Activated CD8-positive, alpha-beta T cell treated with anti-CD3 and anti-CD28 coated beads, Interleukin-2, amount 10 ng/mL, durations not matched to agents 7 days and 5 days (primary cell): Measurements from ENCODE around the gene CACNA1C. TPM values are rescaled to one million over a fixed set of nuclear protein-coding genes. Genes with fewer than 3 reads are reported as not detected.

Experiments used
- ATAC-seq: fragments of 150-1000 bp; cut with Tn5 transposase; one replicate; pipeline ENCODE4 v1.10.0; 2021; ENCODE audit warnings: moderate library complexity
- CTCF ChIA-PET: fragments of 350-600 bp; sonication (Branson Sonifier 250); formaldehyde crosslinking; loops from one replicate; lab custom pipeline; 2021; ENCODE audit warnings: antibody characterized with exemption; lab: Charles Lee
- POLR2A ChIA-PET: fragments of 350-600 bp; sonication (Branson Sonifier 250); formaldehyde crosslinking; loops from one replicate; lab custom pipeline; 2021; ENCODE audit warnings: antibody characterized with exemption; lab: Charles Lee
- DNase-seq: peaks from one replicate; pipeline ENCODE4 v3.0.0-alpha.2; 2020
- H3K27ac Mint-ChIP-seq: one replicate; pipeline ENCODE4 v1.8.0; 2021; ENCODE audit warnings: mild to moderate bottlenecking, mixed read lengths
- H3K27me3 Mint-ChIP-seq: one replicate; pipeline ENCODE4 v1.8.0; 2021; ENCODE audit warnings: low read depth, mixed read lengths
- H3K36me3 Mint-ChIP-seq: one replicate; pipeline ENCODE4 v1.8.0; 2021; ENCODE audit warnings: low read depth, mixed read lengths
- H3K4me1 Mint-ChIP-seq: one replicate; pipeline ENCODE4 v1.8.0; 2021; ENCODE audit warnings: low read depth, mixed read lengths
- H3K4me3 Mint-ChIP-seq: one replicate; pipeline ENCODE4 v1.8.0; 2021; ENCODE audit warnings: mild to moderate bottlenecking, mixed read lengths
- H3K9me3 Mint-ChIP-seq: one replicate; pipeline ENCODE4 v1.8.0; 2022; ENCODE audit warnings: mixed read lengths; ENCODE audit not compliant: insufficient read depth
- total RNA-seq, 2 experiments: library from RNA; stranded (reverse); gene quantifications; one replicate each; pipeline ENCODE4 v1.2.3, GENCODE V29; 2021

The CACNA1C gene
- total RNA-seq, 2 experiments from 2014 or later, result 0.08 TPM

DNA sequence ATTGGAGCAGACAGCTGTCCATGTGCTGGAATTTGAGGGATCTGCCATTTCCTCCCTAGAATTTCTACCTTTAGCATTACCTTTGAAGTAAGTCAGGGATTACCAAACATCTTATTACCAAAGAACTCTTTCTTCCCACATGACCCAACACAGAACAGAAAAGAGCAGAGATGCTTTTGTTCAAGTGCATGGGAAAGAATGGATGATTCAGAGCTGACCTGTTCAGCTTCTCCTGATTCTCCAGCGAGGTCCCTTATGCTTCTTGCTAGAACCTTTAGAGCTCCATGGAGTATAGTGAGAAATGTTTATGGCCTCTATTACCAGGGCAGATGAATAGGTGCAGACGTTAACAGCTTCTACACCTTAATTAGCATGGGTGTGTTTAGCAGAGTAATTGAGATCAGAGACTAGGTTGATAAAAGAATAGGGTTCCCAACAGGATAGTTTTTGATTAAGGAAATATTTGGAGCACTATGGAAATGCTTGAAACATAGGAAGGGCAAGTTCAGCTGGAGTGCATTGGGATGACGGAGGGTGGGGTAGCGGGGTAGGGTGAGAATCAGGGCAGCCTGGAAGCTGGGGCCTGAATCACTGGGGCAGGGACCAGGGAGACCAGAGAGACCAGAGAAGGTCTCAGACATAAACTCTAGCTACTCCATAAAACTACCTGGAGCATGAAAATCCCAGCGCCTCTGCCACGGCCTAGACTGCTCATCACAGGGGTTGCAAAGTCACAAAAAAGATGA lies 223.7 kb downstream of the CACNA1C start:
- Mint-ChIP-seq H3K9me3 (no peaks in the 10 kb centered on the region), H3K27me3 (peaks cover 2% of the 10 kb centered on the region), H3K27ac (no peak overlapping the region), H3K4me1 (no peaks in the 10 kb centered on the region), H3K36me3 (no peaks in the 10 kb centered on the region), H3K4me3 (no peak overlapping the region)
- ChIA-PET CTCF (interaction anchor here (0.8 to 0.9 kb wide), 2 partner anchors 9 to 306 kb away, joined by 3 read pairs; no protein-coding TSS in a partner anchor), POLR2A (no interaction called here)
- no peak for ATAC-seq
- DNase-seq, result no peak

- ATAC-seq, result no peak
- POLR2A ChIA-PET, result no interaction called here
These were observed 224.8 kb downstream of the CACNA1C start for GRCh38 chr12:2277492-2278155.

DNA sequence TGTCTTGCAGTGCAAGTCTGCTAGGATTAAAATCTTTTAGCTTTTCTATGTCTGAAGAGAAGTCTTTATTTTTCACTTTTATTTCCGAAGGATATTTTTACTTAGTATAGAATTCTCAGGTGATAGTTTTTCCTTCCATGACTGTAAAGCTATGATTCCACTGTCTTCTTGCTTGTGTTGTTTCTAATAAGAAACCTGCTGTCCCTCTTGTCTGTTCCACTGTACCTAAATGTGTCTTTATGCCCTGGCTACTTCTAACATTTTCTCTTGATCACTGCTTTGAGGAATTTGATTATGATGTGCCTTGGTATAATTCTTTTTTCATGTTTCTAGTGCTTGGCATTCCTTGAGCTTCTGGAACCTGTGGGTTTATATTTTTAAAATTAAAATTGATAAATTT lies 228.7 kb downstream of the CACNA1C start:
- H3K9me3 Mint-ChIP-seq, result no peaks in the 10 kb centered on the region
- ATAC-seq (no peak), DNase-seq (no peak)
- H3K4me3 Mint-ChIP-seq, result no peak overlapping the region
- H3K4me1 Mint-ChIP-seq, result peaks cover 7% of the 10 kb centered on the region
- H3K36me3 Mint-ChIP-seq, result no peaks in the 10 kb centered on the region
- H3K27me3 Mint-ChIP-seq, result peaks cover 9% of the 10 kb centered on the region
- CTCF ChIA-PET, result no interaction called here
- POLR2A ChIA-PET, result no interaction called here
- H3K27ac Mint-ChIP-seq, result no peak overlapping the region

More at GRCh38 chr12:2277492-2278155, 224.8 kb downstream of the CACNA1C start:
- H3K9me3 Mint-ChIP-seq, result no peaks in the 10 kb centered on the region
- CTCF ChIA-PET, result no interaction called here
- H3K27ac Mint-ChIP-seq, result no peak overlapping the region
- H3K36me3 Mint-ChIP-seq, result no peaks in the 10 kb centered on the region
- H3K27me3 Mint-ChIP-seq, result peaks cover 2% of the 10 kb centered on the region
- H3K4me3 Mint-ChIP-seq, result no peak overlapping the region
- DNase-seq, result no peak
- H3K4me1 Mint-ChIP-seq, result no peaks in the 10 kb centered on the region

GRCh38 chr12:2282318-2282717 lies 229.5 kb downstream of the CACNA1C start:
- H3K4me3 Mint-ChIP-seq, result no peak overlapping the region
- H3K9me3 Mint-ChIP-seq, result no peaks in the 10 kb centered on the region
- CTCF ChIA-PET, result no interaction called here
- DNase-seq, result no peak
- peaks cover 9% of the 10 kb centered on the region for H3K27me3 Mint-ChIP-seq
- H3K27ac Mint-ChIP-seq, result no peak overlapping the region
- no peak for ATAC-seq
- no peaks in the 10 kb centered on the region for H3K36me3 Mint-ChIP-seq
- H3K4me1 Mint-ChIP-seq, result peaks cover 7% of the 10 kb centered on the region
- POLR2A ChIA-PET, result no interaction called here

- POLR2A ChIA-PET, result no interaction called here
- no peak overlapping the region for H3K4me3 Mint-ChIP-seq
- CTCF ChIA-PET, result interaction anchor here (1.3 to 2.2 kb wide), 2 partner anchors 9 to 226 kb away, joined by 3 to 7 read pairs; no protein-coding TSS in a partner anchor
These were observed 230.7 kb downstream of the CACNA1C start for GRCh38 chr12:2283480-2283879.

DNA sequence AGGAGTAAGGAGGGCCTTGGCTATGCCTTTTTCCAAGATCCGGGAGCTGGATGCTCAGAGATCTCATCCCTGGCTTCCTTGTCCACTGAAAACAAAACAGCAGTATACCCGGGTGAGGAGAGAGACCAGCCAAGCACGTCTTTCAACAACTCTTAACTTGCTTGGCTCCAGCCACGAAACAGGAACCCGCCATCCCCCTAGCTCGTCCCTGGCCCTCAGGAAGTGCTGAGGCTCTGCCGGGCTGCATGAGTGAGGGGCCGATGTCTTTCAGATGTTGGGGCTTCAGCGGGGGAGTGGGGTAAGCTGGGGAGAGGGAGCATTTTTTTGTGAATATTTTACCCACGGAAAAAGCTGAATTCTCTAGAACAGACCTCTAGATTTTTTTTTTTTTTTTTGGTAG lies 231.1 kb downstream of the CACNA1C start:
- Mint-ChIP-seq H3K27ac (no peak overlapping the region), H3K4me3 (no peak overlapping the region)

More at GRCh38 chr12:2283480-2283879, 230.7 kb downstream of the CACNA1C start:
- Mint-ChIP-seq H3K27ac (no peak overlapping the region), H3K36me3 (no peaks in the 10 kb centered on the region), H3K27me3 (peaks cover 9% of the 10 kb centered on the region), H3K9me3 (no peaks in the 10 kb centered on the region), H3K4me1 (peaks cover 7% of the 10 kb centered on the region)
- DNase-seq (no peak), ATAC-seq (no peak)

GRCh38 chr12:2284321-2284813 lies 231.6 kb downstream of the CACNA1C start:
- H3K36me3 Mint-ChIP-seq, result no peaks in the 10 kb centered on the region
- H3K4me3 Mint-ChIP-seq, result no peak overlapping the region
- H3K27me3 Mint-ChIP-seq, result peaks cover 10% of the 10 kb centered on the region
- H3K4me1 Mint-ChIP-seq, result peaks cover 7% of the 10 kb centered on the region
- no peaks in the 10 kb centered on the region for H3K9me3 Mint-ChIP-seq
- H3K27ac Mint-ChIP-seq, result no peak overlapping the region
- no peak for DNase-seq
- no peak for ATAC-seq
- ChIA-PET POLR2A (no interaction called here), CTCF (interaction anchor here (1.3 to 2.2 kb wide), 2 partner anchors 8 to 227 kb away, joined by 3 to 7 read pairs; no protein-coding TSS in a partner anchor)

More for the DNA sequence above, 231.1 kb downstream of the CACNA1C start:
- no peak for DNase-seq
- H3K9me3 Mint-ChIP-seq, result no peaks in the 10 kb centered on the region
- peaks cover 7% of the 10 kb centered on the region for H3K4me1 Mint-ChIP-seq
- H3K36me3 Mint-ChIP-seq, result no peaks in the 10 kb centered on the region
- POLR2A ChIA-PET, result no interaction called here
- CTCF ChIA-PET, result interaction anchor here (1.3 to 2.2 kb wide), 2 partner anchors 9 to 227 kb away, joined by 3 to 7 read pairs; no protein-coding TSS in a partner anchor
- peaks cover 9% of the 10 kb centered on the region for H3K27me3 Mint-ChIP-seq
- no peak for ATAC-seq

DNA sequence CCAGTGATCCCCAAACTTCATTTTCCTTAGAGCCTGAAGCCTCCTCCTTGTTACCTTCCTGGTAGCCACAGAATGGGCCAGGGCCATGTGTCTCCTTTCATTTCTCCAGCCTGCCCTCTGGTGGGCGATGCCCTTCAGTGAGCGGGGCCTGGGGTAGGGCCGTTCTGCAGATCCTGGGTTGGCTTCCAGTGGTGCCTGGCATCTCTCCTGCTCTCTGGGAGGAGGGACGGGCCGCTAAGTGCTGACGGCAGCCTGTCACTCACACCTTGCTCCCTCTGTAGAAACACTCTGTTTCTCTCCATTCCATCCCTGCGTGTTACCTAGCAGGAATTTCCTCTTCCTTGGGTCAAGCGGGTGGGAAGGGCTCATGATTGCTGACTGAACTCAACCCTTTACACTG lies 232.1 kb downstream of the CACNA1C start:
- Mint-ChIP-seq H3K4me1 (peaks cover 7% of the 10 kb centered on the region), H3K27me3 (peaks cover 12% of the 10 kb centered on the region), H3K36me3 (no peaks in the 10 kb centered on the region), H3K9me3 (no peaks in the 10 kb centered on the region), H3K27ac (no peak overlapping the region), H3K4me3 (no peak overlapping the region)
- ChIA-PET CTCF (interaction anchor here (1.0 to 2.2 kb wide), 3 partner anchors 8 to 228 kb away, joined by 3 to 7 read pairs (median 3); no protein-coding TSS in a partner anchor), POLR2A (no interaction called here)
- peak; percentile 60 for ATAC-seq
- peak; percentile 43 for DNase-seq

- Mint-ChIP-seq H3K27ac (no peak overlapping the region), H3K36me3 (no peaks in the 10 kb centered on the region), H3K27me3 (peaks cover 11% of the 10 kb centered on the region), H3K4me1 (peaks cover 7% of the 10 kb centered on the region), H3K9me3 (no peaks in the 10 kb centered on the region), H3K4me3 (no peak overlapping the region)
- ChIA-PET POLR2A (no interaction called here), CTCF (interaction anchor here (1.0 kb wide), 2 partner anchors 9 to 35 kb away, joined by 3 read pairs; no protein-coding TSS in a partner anchor)
- DNase-seq (no peak), ATAC-seq (no peak)
These were observed 232.7 kb downstream of the CACNA1C start for GRCh38 chr12:2285462-2285861.

DNA sequence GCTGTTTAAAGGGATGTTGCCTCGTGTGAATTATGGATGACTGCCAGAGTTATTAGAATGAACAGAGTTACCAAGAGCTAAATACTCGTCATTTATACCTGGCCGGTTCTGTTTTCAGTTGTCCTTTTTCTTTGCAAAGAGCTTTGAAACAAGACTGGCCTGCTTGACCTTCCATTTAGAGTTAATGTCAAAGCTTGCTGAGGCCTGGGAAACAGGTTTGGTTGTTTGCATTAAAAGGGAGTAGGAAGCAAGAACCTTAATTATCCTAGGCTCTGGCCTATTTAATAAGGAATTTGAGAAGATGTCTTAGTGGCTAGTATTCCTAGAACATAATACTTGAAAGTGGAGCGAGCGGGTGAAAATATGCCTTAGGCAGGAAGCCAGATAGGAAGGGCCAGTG lies 233.3 kb downstream of the CACNA1C start:
- Mint-ChIP-seq H3K4me3 (no peak overlapping the region), H3K27ac (no peak overlapping the region), H3K9me3 (no peaks in the 10 kb centered on the region), H3K27me3 (peaks cover 11% of the 10 kb centered on the region), H3K4me1 (peaks cover 7% of the 10 kb centered on the region), H3K36me3 (no peaks in the 10 kb centered on the region)
- ChIA-PET POLR2A (no interaction called here), CTCF (interaction anchor here (1.0 kb wide), 2 partner anchors 9 to 35 kb away, joined by 3 read pairs; no protein-coding TSS in a partner anchor)
- DNase-seq, result no peak
- ATAC-seq, result no peak

GRCh38 chr12:2286461-2287131 lies 233.8 kb downstream of the CACNA1C start:
- no peak overlapping the region for H3K4me3 Mint-ChIP-seq
- H3K4me1 Mint-ChIP-seq, result peaks cover 7% of the 10 kb centered on the region
- H3K36me3 Mint-ChIP-seq, result no peaks in the 10 kb centered on the region
- H3K27ac Mint-ChIP-seq, result no peak overlapping the region
- no peak for ATAC-seq
- CTCF ChIA-PET, result interaction anchor here (1.0 kb wide), 2 partner anchors 27 to 34 kb away, joined by 3 read pairs; no protein-coding TSS in a partner anchor
- H3K27me3 Mint-ChIP-seq, result peaks cover 11% of the 10 kb centered on the region
- H3K9me3 Mint-ChIP-seq, result no peaks in the 10 kb centered on the region
- no peak for DNase-seq
- POLR2A ChIA-PET, result no interaction called here
